Measurements from ENCODE around the gene ATP6V0B.

The ATP6V0B gene

GRCh38 chr1:43947874-43948437 lies 26.8 kb upstream of the ATP6V0B start:
- peaks cover 6% of the 10 kb centered on the region for H3K4me1 ChIP-seq (ENCODE audit: low read length)
- H3K27me3 ChIP-seq (ENCODE audit: low read depth, low read length): no peaks in the 10 kb centered on the region
- H2AFZ ChIP-seq (ENCODE audit: low read depth, low read length): no peak overlapping the region
- TF ChIP-seq EZH2phosphoT487 (IDR thresholded peaks at IDR 0.05; ENCODE audit: low read depth) (no peak), CTCF (IDR thresholded peaks at IDR 0.05; ENCODE audit: low read depth, low read length) (no peak)
- H3K79me2 ChIP-seq (ENCODE audit: low read length): peaks cover 30% of the 10 kb centered on the region
- no peaks in the 10 kb centered on the region for H3K9me3 ChIP-seq (ENCODE audit: insufficient read depth, low read length)
- peak overlapping the region; percentile 80; the same call in 1 of the 2 replicates for H3K9ac ChIP-seq (ENCODE audit: low read length)
- peak overlapping the region; percentile 96 for H3K4me3 ChIP-seq (ENCODE audit: low read length)
- no peak overlapping the region for H3K27ac ChIP-seq (ENCODE audit: low read length)
- peak overlapping the region; percentile 95 for H3K4me2 ChIP-seq (ENCODE audit: low read length)
- H3K36me3 ChIP-seq (replicated peaks; ENCODE audit: low read depth, low read length): no peaks in the 10 kb centered on the region
- H4K20me1 ChIP-seq (ENCODE audit: insufficient read depth, low read length): no peaks in the 10 kb centered on the region

GRCh38 chr1:43949678-43950077 lies 25.1 kb upstream of the ATP6V0B start:
- H3K36me3 ChIP-seq (replicated peaks; ENCODE audit: low read depth, low read length): no peaks in the 10 kb centered on the region
- TF ChIP-seq CTCF (IDR thresholded peaks at IDR 0.05; ENCODE audit: low read depth, low read length): no peak
- no peak for TF ChIP-seq EZH2phosphoT487 (IDR thresholded peaks at IDR 0.05; ENCODE audit: low read depth)
- no peaks in the 10 kb centered on the region for H3K9me3 ChIP-seq (ENCODE audit: insufficient read depth, low read length)
- H3K4me3 ChIP-seq (ENCODE audit: low read length): no peak overlapping the region
- no peak overlapping the region for H3K27ac ChIP-seq (ENCODE audit: low read length)
- no peaks in the 10 kb centered on the region for H3K27me3 ChIP-seq (ENCODE audit: low read depth, low read length)
- H2AFZ ChIP-seq (ENCODE audit: low read depth, low read length): no peak overlapping the region
- peaks cover 6% of the 10 kb centered on the region for H3K4me1 ChIP-seq (ENCODE audit: low read length)
- no peaks in the 10 kb centered on the region for H4K20me1 ChIP-seq (ENCODE audit: insufficient read depth, low read length)
- H3K4me2 ChIP-seq (ENCODE audit: low read length): no peak overlapping the region
- no peak overlapping the region for H3K9ac ChIP-seq (ENCODE audit: low read length)
- peaks cover 26% of the 10 kb centered on the region for H3K79me2 ChIP-seq (ENCODE audit: low read length)

- Histone ChIP-seq H3K79me2 (ENCODE audit: low read length) (peaks cover 13% of the 10 kb centered on the region), H3K4me2 (ENCODE audit: low read length) (no peak overlapping the region), H3K9ac (ENCODE audit: low read length) (no peak overlapping the region), H2AFZ (ENCODE audit: low read depth, low read length) (no peak overlapping the region), H3K36me3 (replicated peaks; ENCODE audit: low read depth, low read length) (no peaks in the 10 kb centered on the region), H3K4me1 (ENCODE audit: low read length) (peaks cover 6% of the 10 kb centered on the region), H3K9me3 (ENCODE audit: insufficient read depth, low read length) (no peaks in the 10 kb centered on the region), H3K4me3 (ENCODE audit: low read length) (no peak overlapping the region), H4K20me1 (ENCODE audit: insufficient read depth, low read length) (no peaks in the 10 kb centered on the region), H3K27ac (ENCODE audit: low read length) (no peak overlapping the region), H3K27me3 (ENCODE audit: low read depth, low read length) (no peaks in the 10 kb centered on the region)
- TF ChIP-seq EZH2phosphoT487 (IDR thresholded peaks at IDR 0.05; ENCODE audit: low read depth) (no peak), CTCF (IDR thresholded peaks at IDR 0.05; ENCODE audit: low read depth, low read length) (no peak)
Measured at GRCh38 chr1:43951021-43951985, 23.5 kb upstream of the ATP6V0B start.

GRCh38 chr1:43952731-43953346 lies 21.9 kb upstream of the ATP6V0B start:
- H3K36me3 ChIP-seq (replicated peaks; ENCODE audit: low read depth, low read length): no peaks in the 10 kb centered on the region
- no peak overlapping the region for H2AFZ ChIP-seq (ENCODE audit: low read depth, low read length)
- no peak for TF ChIP-seq EZH2phosphoT487 (IDR thresholded peaks at IDR 0.05; ENCODE audit: low read depth)
- TF ChIP-seq CTCF (IDR thresholded peaks at IDR 0.05; ENCODE audit: low read depth, low read length): no peak
- H3K27ac ChIP-seq (ENCODE audit: low read length): no peak overlapping the region
- peaks cover 3% of the 10 kb centered on the region for H3K79me2 ChIP-seq (ENCODE audit: low read length)
- no peaks in the 10 kb centered on the region for H3K27me3 ChIP-seq (ENCODE audit: low read depth, low read length)
- no peak overlapping the region for H3K4me2 ChIP-seq (ENCODE audit: low read length)
- no peaks in the 10 kb centered on the region for H3K9me3 ChIP-seq (ENCODE audit: insufficient read depth, low read length)
- H3K4me3 ChIP-seq (ENCODE audit: low read length): no peak overlapping the region
- H3K4me1 ChIP-seq (ENCODE audit: low read length): peaks cover 4% of the 10 kb centered on the region
- H3K9ac ChIP-seq (ENCODE audit: low read length): no peak overlapping the region
- H4K20me1 ChIP-seq (ENCODE audit: insufficient read depth, low read length): no peaks in the 10 kb centered on the region
